GM21619 (cell line): ENCODE measurements around the gene IER5L.

Experiments used
- ATAC-seq: cut with Tn5 transposase; IDR thresholded peaks from one replicate; pipeline ENCODE4 v1.9.1; 2021; ENCODE audit not compliant: unreplicated experiment

Gene IER5L

GRCh38 chr9:129182122-129182521 is 4.1 kb upstream of the IER5L start:
- no peak for ATAC-seq

DNA sequence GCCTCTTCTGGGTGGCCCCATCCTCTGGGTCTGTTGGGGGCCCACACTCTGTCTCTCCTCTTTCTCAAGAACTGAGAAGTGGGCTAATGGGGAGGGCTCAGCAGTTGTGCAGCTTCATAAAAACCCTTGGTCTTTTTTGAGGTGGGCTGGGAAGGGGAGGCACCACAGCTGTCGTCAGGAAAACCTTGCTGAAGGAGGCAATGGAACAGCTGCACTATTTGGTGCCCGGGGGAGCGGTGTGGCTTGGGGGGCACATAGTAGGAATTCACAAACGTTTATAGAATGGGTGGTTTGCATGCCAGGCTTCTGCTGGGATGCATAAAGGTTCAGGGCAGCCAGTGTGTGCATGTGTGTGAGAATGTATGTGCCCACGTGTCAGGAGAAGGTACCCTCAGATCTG is 3.2 kb upstream of the IER5L start:
- no peak for ATAC-seq

DNA sequence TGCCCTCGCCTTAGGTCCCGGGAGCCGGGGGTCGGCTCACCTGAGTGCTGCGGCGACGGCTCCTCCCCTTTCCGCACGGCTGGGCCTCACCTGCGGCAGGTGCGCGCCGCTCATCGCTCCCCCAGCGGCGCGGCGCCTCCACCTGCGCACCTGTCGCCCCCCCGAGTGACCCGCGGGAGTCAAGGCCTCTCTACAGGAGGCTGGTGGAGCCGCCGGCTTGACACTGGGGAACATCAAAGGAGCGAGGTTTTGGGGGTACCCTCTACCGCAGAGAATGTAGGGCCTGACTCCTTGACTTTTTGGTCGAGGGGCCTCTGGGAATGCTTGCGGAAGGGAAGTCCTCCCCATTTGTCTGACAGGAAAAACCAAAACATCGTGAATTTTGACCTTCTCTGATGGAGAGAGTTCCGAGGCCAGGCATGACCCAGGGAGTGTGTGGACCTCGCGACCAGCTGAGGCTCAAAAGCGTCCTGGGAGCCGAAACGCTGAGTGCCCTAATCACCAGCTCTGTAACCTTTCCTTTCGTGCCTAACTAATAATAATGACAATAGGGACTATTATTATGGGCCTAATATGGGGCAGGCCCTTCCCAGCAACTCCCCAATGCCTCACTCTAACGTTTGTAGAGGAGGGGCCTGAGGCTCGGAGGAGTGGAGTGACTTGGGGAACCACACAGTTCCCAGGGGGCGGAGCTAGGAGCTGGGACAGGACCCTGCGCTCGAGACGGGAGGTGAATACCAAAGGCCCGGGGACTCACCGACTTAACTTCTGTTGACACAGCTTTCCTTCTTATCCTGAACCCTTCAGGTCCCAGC is 714 bp upstream of the IER5L start:
- ATAC-seq: no peak

- ATAC-seq: peak; percentile 13
Measured at GRCh38 chr9:129177443-129177790, 644 bp downstream of the IER5L start.

DNA sequence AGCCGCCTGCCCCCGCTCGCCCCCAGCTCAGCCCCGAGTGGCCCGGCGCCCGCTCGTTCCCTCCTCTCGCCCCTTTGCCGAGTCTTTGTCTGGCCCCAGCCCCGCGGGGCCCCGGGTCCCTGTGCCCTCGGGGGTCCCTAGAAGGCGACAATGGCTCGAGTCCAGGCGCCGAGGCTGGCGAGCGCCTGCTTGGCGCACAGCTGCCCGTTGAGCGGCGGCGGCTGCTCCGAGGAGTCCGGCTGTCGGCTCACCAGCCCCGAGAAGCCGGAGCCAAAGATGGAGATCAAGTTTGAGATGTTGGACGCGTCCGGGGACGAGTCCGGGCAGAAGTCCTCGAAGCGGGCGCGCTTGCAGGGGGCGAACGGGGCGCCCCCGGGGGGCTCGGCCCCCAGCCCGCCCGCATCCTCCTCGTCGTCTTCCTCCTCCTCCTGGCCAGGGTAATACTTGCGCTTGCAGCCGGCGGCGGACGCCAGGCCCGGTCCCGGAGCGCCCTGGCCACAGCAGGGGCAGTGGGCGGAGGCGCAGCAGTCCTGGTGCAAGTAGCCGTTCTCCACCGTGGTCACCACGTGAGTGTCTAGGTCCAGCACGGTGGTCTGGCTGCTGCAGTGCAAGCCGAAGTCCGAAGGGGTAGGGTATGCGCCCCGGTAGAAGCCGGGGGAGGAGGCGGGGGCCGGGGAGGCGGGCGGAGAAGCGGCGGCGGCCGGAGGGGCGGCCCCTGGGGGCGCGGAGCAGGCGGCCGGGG is 1.2 kb downstream of the IER5L start:
- ATAC-seq: no peak

DNA sequence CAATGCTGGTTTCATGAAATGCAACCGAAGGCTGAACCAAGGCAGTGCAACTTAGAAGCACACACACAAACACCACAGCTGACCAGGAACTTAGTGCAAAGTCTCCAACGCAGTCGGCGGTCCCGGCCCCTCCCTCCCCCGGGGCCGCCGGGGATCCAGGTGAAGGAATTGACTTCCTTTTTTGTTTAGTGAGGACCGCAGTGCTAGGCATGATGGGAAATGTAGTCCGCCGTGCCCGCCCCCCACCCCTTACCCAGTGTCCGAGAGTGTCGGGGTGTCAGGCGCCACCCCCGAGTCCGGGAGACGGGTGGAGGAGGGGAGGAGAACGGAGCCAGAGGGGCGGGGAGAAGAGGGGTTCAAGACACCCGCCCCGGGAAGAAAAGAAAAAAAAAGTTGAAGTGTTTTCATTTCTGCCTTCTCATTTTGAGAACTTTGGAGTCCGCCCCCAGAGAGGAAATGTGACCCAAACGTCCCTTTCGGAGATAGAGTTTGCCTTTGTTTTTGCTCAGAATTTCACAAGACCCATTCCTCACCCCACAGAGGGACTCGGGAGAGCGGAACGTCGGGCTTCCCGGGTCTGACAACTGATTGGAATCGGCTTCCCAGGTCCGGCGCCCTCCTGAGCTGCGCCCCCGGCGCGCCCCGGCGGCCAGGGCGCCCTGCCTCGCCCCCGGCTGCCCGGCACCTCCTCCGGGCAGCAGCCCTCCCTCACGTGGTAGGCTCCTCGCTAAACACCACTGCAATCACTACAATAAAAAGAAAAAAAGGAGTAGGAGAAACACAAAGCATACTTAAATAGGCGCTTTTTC is 2.0 kb downstream of the IER5L start:
- no peak for ATAC-seq

- ATAC-seq: no peak
Measured at GRCh38 chr9:129175515-129175824, 2.6 kb downstream of the IER5L start.

- no peak for ATAC-seq
Measured at GRCh38 chr9:129174724-129175514, 3.1 kb downstream of the IER5L start.

DNA sequence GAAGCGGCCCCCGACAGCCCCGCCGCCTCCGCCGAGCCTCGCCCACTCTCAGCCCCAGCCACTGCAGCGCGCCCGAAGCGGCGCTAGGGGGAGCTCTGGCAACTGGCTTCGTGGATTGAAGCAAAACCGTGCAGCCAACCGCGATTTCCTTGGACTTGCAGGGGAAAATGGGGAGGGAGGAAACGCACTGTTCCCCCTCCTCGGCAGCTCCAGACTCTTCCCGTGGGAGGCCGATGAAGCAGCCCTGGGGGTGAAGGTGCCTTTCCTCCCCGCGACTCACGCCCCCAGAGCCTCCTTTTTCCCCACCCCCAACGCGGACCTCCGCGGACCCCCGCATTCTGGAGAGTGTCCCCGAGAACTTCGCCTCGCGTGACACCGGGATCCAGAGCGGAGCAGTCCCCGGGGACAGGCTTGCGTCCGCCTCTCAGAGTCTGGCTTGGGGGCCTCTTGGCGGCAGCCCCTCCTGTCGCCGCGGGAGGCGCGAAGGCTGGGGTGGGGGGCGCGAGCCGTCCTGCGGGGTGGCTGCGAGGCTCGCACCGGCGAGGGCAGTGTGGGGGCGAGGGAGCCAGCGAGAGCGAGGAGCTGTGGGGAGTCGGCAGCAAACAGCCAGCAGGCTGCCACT is 3.8 kb downstream of the IER5L start:
- ATAC-seq: no peak

DNA sequence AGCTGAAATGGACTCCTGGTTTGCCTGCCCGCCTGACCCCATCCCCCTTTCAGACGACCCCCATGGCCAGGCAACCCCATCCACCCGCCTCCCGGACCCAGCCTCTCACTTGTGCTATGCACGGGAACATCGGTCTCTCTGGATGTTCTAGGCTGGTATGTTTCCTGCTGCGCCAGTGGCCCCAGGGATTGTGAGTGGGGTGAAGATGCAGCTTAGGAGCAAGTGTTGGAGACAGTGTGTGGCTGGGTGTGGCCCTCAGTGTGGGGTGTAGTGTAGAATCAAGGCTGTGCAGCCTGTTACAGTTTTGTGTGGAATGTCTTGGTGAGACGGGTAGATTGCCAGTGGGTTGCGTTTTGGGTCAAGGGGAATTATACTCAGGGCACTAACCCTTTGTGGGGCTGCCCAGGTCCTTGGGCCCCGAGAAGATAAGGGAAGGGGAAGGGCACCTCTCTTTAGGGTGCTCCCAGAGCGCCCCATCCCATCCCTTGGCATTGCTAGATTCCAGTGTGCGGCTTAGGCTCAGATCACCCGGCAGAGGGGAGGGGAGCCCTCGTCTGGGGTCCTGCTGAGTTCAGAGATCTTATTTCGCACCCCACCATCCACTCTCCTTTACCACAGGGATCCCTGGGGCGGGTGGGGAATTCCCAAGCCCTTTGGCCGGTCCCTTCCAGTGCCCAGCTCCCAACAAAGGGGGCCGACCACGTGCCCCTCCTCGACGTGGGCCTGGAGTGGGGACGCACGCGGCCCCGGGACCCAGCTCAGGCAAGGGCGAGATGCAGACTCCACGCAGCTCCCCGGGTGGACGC is 4.6 kb downstream of the IER5L start:
- ATAC-seq: no peak

GRCh38 chr9:129172816-129173215 is 5.2 kb downstream of the IER5L start:
- ATAC-seq: no peak

- no peak for ATAC-seq
Measured at GRCh38 chr9:129171993-129172751, 5.9 kb downstream of the IER5L start.

DNA sequence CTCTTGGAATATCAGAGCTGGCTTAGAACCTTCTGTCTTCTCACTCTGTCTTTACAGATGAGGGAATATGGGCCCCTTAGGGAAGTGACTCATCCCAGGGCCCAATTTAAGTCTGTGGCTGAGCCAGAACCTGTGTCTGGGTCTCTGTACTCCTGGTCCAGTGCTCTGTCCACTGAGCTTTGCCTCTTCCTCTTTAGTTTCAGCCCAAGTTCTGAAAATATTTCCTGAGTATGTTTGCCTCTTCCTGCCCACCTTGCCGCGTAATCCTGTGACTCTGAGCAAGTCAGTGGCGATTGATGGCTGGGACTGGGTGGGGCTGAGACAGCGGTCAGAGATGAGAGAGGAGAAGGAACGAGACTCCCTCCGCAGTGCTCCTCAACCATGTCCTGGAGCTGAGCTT is 7.8 kb downstream of the IER5L start:
- ATAC-seq: no peak

- no peak for ATAC-seq
Measured at GRCh38 chr9:129166623-129167557, 11.2 kb downstream of the IER5L start.

DNA sequence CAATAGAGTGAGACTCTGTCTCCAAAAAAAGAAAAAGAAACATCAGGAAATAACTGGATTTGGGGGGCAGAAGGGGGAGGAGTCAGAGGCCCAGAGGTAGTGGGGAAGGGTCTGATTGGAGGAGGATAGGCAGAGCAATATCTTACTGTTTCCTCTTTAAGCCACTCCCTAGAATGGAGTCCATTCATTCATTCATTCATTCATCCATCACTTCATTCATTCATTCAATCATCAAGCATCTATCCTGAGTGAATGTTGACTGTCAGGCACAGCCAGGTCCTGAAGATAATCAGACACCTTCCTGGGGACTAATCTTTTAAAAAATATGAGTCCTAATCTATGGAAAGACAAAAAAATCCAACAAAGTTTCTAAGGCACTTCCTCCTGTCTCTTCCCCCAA is 12.9 kb downstream of the IER5L start:
- ATAC-seq: no peak

DNA sequence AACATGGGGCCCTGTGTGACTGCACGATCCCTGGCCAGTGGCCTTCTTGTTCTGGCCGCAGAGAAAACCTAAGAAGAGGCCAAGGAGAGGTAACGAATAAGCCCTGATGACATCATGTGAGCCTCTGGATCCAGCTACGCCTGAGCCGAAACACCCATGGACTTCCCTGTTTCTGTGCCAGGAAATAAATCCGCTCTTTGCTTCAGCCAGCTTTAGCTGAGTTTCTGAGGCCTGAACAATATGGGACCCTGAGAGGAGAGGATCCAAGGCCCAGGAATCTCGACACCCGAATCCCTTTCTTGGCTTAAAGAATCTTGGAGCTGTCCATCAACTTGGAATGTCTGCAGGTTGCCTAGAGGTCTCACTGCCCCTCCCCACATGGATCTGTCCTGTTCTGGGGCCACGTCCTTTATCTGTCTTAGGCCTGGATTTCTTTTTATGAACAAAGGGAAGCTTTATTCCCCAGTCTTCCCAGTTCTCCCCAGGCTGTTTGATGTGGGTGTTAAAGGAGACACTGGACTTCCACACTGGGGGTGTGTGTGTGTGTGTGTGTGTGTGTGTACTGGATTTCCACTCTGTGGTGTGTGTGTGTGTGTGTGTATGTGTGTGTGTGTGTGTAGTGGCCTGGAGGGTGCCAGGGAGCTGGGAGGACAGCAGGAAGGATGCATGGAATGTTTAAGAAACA is 13.7 kb downstream of the IER5L start:
- no peak for ATAC-seq

- ATAC-seq: no peak
Measured at GRCh38 chr9:129163753-129164152, 14.3 kb downstream of the IER5L start.
